Right lung (tissue), 10 donors: ENCODE measurements around the gene C1GALT1C1. TPM values are rescaled to one million over a fixed set of nuclear protein-coding genes. Genes with fewer than 3 reads are reported as not detected.
"Not testable (repeated sequence)": the region's sequence is repeated elsewhere in the genome, so short reads cannot be mapped to it uniquely, and the experiment has no call there.

Source experiments
- DNase-seq, 2 donors: peaks; one replicate each; pipeline ENCODE4 v3.0.0-alpha.2; 2013
- long read RNA-seq, 8 donors: transcript quantifications; one replicate each; lab custom pipeline, GENCODE V29; 2026
- polyA plus RNA-seq, 5 donors: library from polyadenylated mRNA; unstranded; fragments of 120-200 nt; gene quantifications; one replicate each; pipeline versions ENCODE4 v1.2.1 to v1.2.3, GENCODE V29; 2013; ENCODE audit warnings: inconsistent platforms in 1 of 5, low replicate concordance in 1 of 5; ENCODE audit not compliant: insufficient read length in 5 of 5, insufficient read depth in 1 of 5

C1GALT1C1 gene
- polyA plus RNA-seq = 10 to 100 TPM; 20.1 to 26.0 (median 22.8) TPM
- long read RNA-seq, donor 1, transcript C1GALT1C1-201 (2 exons, 1,613 nt) = major isoform, 24 of 24 reads
- long read RNA-seq, donor 1, partial matches to known transcripts = 0 of 24 reads
- long read RNA-seq, donor 1, other reads (novel, unspliced or antisense) = 0 of 24 reads
- long read RNA-seq, donor 2, transcript C1GALT1C1-201 (2 exons, 1,613 nt) = major isoform, 8 of 25 reads
- long read RNA-seq, donor 2, partial matches to known transcripts = 17 of 25 reads
- long read RNA-seq, donor 2, other reads (novel, unspliced or antisense) = 0 of 25 reads
- long read RNA-seq, donor 3, transcript C1GALT1C1-201 (2 exons, 1,613 nt) = major isoform, 9 of 9 reads
- long read RNA-seq, donor 3, partial matches to known transcripts = 0 of 9 reads
- long read RNA-seq, donor 3, other reads (novel, unspliced or antisense) = 0 of 9 reads
- long read RNA-seq, donor 4, transcript C1GALT1C1-201 (2 exons, 1,613 nt) = major isoform, 7 of 7 reads
- long read RNA-seq, donor 4, partial matches to known transcripts = 0 of 7 reads
- long read RNA-seq, donor 4, other reads (novel, unspliced or antisense) = 0 of 7 reads
- long read RNA-seq, donor 5, transcript C1GALT1C1-201 (2 exons, 1,613 nt) = major isoform, 11 of 11 reads
- long read RNA-seq, donor 5, partial matches to known transcripts = 0 of 11 reads
- long read RNA-seq, donor 5, other reads (novel, unspliced or antisense) = 0 of 11 reads
- long read RNA-seq, donor 6, transcript C1GALT1C1-201 (2 exons, 1,613 nt) = major isoform, 21 of 21 reads
- long read RNA-seq, donor 6, partial matches to known transcripts = 0 of 21 reads
- long read RNA-seq, donor 6, other reads (novel, unspliced or antisense) = 0 of 21 reads
- long read RNA-seq, donor 7, transcript C1GALT1C1-201 (2 exons, 1,613 nt) = major isoform, 12 of 12 reads
- long read RNA-seq, donor 7, partial matches to known transcripts = 0 of 12 reads
- long read RNA-seq, donor 7, other reads (novel, unspliced or antisense) = 0 of 12 reads
- long read RNA-seq, donor 8, partial matches to known transcripts = 0 of 3 reads
- long read RNA-seq, donor 8, other reads (novel, unspliced or antisense) = 0 of 3 reads

DNA sequence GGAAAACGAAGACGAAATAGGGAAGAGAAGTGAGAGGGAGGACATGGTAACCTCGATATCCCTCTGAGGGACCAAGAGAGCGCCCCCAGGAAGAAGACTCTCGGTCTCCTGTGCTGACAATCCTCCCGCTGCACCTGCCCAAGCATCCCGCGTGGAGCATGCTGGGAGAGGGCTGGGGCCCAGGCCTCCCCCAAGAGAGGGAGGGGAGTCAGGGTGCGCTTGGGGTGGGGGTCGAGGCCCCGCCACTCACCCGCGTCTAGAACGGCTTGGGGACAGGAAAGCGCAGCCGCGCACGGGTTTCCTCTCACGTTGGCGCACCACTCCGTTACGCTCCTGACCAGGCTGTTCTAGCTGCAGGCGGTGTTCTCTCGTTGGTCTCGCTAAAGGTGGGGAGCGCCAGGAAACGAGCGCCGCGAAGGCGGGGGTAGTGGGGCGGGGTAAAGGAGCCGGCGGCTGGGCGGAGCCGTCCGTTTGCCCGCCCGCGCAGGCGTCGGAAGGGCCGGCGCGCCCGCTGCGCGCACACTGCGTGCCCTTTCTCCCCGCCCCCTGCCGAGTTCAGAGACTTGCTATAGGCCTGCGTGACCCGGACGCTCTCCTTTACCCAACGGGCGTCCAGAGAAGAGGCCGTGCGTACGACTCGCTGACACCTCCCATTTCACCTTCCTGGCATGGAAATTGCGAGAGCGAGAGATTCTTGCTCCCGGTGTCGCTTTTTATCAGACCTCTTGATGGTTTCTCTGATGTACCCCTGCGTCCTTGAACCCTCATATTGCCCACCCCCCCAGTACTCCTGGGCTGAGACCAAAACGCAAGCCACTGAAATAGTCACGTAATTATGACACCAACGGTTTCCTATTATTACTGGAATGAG is at the start of gene C1GALT1C1:
TSS of gene C1GALT1C1 (minus strand) at position 388 of the 871 bp plus-strand sequence. CDS start 2,888 bp downstream, outside the sequence.
- DNase-seq = peak; percentile 88

GRCh38 chrX:120677004-120677652 is 47.3 kb upstream of the C1GALT1C1 start:
- DNase-seq = no peak

GRCh38 chrX:120672841-120673530 is 43.1 kb upstream of the C1GALT1C1 start:
- DNase-seq = no peak

DNA sequence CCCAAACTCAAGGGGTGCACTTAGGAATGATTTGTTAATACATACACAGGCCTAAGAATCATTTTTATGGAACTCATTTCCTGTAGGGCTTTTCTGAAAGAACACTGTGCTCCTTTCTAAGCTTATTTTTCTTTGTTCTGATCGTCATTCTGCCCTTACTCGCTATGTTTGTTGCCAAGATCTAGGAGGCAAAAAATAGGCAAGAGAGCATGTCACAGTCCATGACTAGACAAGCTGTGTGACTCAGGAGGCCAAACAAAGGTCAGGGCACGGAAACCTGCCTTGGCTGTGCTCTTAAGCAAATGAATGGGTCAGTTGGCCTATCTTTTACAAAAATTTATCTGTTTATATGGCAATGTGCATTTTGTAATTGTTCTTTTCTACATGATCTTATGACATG is 42.5 kb upstream of the C1GALT1C1 start:
- DNase-seq = no peak

GRCh38 chrX:120671963-120672362 is 42.1 kb upstream of the C1GALT1C1 start:
- no peak for DNase-seq

- DNase-seq = no peak
Measured at GRCh38 chrX:120668357-120668756, 38.5 kb upstream of the C1GALT1C1 start.

DNA sequence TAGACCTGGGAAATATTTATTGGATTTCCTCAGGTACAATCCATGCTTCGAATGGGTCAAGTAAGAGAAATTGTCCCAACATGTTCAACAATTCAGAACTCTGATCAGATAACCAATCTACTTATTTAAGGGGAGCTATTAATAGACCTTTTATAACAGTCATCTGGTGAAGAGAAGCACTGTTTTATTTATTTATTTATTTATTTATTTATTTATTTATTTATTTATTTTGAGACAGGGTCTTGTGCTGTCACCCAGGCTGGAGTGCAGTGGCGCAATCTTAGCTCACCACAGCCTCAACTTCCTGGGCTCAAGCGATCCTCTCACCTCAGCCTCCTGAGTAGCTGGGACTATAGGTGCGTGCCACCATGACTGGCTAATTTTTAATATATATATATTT is 34.7 kb upstream of the C1GALT1C1 start:
- DNase-seq = not testable (repeated sequence)

GRCh38 chrX:120664081-120664480 is 34.2 kb upstream of the C1GALT1C1 start:
- no peak for DNase-seq

- DNase-seq = no peak
Measured at GRCh38 chrX:120662662-120663061, 32.8 kb upstream of the C1GALT1C1 start.

GRCh38 chrX:120660637-120661036 is 30.8 kb upstream of the C1GALT1C1 start:
- DNase-seq = no peak

DNA sequence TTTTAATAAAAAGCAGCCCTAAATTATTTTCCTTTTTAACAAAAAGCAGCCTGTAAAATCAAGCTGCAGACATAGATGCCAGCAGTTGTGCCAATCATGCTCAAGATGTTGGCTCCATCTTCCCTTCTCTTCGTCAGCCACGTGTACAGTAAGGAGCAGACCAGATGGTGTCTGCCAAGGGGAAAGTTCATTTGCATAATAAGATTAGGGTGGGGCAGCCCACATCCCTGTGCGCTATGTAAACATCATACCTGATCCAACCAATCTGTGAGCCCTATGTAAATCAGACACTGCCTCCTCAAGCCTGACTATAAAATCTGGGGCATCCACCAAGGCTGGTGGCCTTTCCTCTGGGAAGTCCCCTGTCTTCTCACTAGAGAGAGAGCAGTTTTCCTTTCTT is 23.1 kb upstream of the C1GALT1C1 start:
- no peak for DNase-seq

DNA sequence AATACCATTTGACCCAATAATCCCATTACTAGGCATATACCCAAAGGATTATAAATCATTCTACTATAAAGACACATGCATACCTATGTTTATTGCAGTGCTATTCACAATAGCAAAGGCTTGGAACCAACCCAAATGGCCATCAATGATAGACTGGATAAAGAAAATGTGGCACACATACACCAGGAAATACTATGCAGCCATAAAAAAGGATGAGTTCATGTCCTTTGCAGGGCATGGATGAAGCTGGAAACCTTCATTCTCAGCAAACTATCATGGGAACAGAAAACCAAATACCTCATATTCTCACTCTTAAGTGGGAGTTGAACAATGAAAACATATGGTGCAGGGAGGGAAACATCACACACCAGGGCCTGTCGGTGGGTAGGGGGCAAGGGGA is 22.4 kb upstream of the C1GALT1C1 start:
- DNase-seq = not testable (repeated sequence)

DNA sequence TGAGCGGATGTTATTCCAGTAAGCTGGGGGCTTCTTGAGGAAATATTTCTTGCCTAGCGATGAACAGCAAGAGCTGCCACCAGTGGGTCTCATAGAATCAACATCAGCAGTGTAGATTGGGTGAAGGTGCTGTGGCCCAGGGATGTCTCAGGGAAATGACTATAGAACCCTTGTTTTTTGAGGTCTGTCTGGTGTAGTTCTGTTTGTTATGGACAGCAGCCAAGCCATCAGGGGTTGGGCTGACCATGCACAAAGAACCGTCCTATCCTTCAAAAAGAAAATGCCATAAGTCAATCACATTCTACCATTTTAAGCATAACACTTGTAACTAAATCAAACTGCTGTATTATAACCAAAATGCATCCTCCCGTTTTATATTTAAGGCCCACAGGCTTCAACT is 17.3 kb upstream of the C1GALT1C1 start:
- DNase-seq = no peak

- DNase-seq = no peak
Measured at GRCh38 chrX:120642871-120643270, 13.0 kb upstream of the C1GALT1C1 start.

DNA sequence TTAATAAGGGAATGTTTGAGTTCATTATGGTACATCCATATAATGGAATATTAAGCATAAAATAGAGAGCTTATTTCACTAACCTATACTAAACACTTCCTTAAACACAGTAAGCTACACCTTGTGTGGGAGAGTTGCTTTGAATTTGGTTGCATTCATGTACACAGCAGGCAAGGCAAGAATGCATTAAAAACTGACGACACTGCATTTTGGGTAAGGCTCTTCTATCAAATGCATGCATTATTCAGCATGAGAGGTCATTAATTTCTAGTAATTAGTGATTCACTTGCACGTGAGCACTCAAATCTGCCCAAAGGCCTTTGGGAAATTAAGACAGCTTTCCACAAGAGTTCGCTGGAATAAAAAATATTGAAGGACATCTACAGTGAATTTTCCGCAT is 8.8 kb upstream of the C1GALT1C1 start:
- no peak for DNase-seq

DNA sequence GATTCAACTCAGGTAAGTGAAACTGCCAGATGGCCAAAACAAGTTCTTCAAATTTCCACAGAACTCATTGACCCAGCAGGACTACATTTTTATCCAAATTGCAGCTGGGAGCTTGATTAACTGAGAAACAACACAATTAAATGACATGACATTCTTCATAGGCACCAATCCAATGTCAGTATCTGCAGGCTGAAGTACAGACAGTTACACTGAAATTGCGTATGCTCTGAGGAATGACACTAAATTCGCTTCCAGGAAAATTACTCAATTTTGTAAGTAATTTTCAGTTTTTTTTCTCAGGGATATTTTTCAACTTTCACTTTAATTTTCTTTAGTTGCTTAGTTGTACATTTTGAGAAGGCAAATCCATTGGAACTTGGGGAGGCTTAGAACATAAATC is 4.5 kb downstream of the C1GALT1C1 start:
- peak; percentile 12 to 24 for DNase-seq

GRCh38 chrX:120617996-120618630 is 11.7 kb downstream of the C1GALT1C1 start:
- no peak for DNase-seq

GRCh38 chrX:120614816-120615215 is 15.0 kb downstream of the C1GALT1C1 start:
- no peak for DNase-seq

- DNase-seq = no peak
Measured at GRCh38 chrX:120612086-120612485, 17.8 kb downstream of the C1GALT1C1 start.
